Measurements from ENCODE around the gene CD47.
A peak's percentile ranks its signal among the peaks of the same experiment; 100 is the strongest.

CD47 gene

DNA sequence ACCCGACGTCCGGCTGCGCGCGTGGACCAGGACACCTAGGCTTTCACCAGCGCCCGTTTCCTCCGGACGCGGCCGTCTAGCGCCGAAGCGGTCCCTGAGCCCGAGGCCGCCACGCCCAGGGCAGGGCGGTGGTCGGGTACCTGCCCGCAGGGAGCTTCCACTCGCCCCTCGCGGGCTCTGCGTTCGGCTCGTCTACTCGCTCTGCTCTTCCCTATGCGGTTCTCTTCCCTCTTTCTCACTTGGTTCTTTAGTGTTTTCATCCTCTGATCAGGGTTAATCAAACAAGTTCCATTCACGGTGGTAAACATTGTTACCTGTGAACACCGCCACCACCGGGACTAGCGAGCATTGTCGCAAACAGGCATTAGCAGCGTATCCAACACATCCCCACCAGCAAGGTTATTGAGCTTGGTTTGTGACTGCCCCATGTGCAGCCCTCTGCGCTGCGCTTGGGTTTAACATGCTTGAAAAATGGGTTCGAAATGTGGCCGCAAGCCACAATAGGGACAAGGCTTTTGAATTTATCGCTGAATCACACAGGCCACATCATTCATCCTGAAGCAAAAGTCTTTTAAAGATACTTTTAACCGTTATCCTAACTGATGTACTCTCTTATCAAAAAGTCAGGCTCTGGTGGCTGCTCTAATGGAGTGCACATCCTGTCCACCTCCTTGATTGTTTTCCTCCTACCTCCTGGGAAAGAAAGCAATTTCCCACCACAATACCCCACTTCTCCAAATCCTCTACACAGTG is 843 bp upstream of the CD47 start:
- FAIRE-seq, result no peak
- DNase-seq (ENCODE audit: low spot score), result no peak

DNA sequence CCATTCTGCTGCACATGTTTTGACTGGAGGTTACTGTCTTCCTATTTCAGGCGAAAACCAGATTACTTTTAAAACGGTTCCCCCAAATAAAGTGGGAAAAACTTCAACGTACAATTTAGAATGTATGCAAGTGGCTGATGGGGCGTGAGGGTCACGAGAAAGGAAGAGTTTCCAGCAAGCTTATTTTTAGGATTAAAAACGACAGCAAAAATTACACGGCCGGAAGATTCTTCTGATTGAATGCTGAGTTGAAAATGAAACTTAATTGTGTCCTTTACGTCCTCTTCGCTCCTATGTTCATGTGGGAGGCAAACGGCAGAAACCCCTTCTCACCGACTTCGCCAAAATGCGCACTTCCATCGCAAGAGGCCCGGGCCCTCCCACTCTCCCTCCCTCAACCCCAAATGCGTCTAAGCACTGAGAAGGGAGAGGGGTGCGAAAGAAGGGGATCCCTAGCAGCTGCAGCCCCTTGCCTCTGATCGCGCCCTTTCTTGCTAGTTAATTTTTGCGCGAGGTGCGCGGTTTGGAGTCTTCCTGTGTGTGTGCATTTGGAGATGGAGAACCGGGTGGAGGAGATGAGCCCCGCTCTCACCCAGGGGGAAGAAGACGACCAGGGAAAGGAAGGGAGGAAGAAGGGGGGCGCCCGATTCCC is 656 bp downstream of the CD47 start:
- FAIRE-seq, result no peak

DNA sequence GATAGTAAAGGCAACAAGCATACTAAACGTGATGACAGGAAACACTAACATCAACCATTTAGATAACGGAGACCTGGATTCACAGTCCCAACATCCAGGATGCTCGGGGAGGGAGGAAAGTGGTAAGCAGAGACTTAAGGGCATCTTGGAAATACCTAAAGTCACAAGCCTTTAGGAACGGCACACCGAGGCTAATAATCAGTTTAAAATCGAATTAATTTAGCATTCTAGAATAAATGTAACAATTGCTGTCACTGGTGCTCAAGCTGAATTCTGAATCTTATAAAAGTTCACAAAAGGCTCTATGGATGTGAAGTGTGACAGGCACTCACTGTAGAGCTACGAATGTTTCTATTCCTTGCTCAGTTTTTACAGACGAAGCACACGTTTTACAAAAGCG is 1.3 kb downstream of the CD47 start:
- DNase-seq (ENCODE audit: low spot score) (no peak), FAIRE-seq (no peak)

More for the DNA sequence above, 656 bp downstream of the CD47 start:
- no peak for DNase-seq (ENCODE audit: low spot score)

DNA sequence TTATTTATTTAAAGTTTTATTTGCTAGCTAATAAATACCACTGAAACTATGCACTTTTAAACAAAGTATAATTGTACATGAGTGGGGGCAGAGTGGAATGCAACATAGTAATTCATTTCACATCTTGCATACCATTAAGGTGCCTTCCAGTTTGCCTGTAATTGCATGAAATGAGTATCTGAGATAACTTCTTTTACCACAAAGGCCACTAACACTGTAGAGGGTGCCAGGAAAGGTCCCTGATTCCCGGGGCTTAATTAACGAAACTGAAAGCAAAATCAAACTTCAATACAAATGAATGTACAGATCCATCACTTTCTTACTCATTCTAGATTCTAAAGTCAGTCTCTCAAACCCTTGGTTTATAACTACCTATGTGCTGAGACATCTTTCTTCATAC is 2.1 kb downstream of the CD47 start:
- FAIRE-seq, result no peak
- DNase-seq (ENCODE audit: low spot score), result no peak

DNA sequence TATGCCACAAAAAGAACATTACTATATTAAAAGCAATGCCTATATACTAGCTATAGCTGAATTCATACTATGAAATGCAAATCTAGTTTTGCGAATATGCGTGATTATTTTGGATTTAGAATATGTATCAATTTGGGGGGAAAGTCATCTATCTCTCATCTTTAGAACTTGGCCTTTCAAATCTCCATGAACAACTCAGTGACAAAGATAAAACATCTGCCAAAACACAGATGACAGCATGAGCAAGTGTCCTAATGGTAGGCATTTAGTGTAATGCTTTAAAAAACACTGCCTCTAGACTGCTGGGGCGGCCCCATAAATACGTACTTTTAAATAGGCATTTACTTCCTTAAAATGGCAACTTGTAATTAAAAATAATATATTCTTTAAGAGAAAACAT is 2.7 kb downstream of the CD47 start:
- no peak for DNase-seq (ENCODE audit: low spot score)

DNA sequence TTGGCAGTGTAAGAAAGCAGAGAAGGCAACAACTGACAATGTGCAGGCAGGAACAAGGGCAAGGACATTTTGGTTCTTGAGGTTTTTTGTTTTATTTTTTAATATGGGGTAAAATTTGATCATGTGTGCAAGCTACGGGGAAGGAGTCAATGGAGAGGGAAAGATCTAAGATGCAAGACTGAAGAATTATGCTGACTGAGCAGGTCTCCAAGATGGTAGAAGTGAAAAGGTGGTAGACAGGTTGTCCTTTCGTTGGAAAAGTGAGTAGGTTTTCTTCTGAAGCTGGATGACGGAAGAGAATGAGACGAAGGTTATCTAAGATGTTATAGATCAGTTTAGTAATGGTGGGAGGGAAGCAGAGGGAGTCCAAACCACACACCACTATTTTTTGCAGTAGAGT is 4.2 kb downstream of the CD47 start:
- DNase-seq (ENCODE audit: low spot score) (no peak), FAIRE-seq (no peak)

More for the DNA sequence above, 2.7 kb downstream of the CD47 start:
- FAIRE-seq, result no peak

DNA sequence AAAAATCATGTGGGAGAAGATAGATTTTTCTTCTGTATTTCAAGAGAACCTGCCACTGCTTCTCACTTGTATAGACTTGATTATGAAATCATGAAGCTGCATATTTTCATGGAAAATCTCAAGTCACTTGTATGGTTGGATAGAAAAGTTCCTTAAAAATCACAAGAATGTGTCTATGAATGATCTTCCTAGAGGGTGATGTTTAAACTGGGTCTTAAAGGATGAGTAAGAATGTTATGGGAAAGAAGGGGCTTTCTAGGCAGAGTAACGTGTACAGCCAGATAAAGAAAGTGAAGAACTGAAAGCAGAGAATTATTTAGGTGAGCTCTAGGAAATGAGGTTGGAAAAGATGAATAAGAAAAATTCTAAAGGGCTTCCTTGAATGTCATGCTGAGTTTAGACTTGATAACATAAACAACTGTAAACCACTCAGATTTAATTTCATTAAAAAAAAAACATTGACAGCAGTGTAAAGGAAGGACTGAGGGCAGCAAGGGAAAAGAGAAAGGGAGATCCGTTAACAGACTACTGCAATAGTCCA is 5.0 kb downstream of the CD47 start:
- FAIRE-seq (no peak), DNase-seq (ENCODE audit: low spot score) (no peak)

DNA sequence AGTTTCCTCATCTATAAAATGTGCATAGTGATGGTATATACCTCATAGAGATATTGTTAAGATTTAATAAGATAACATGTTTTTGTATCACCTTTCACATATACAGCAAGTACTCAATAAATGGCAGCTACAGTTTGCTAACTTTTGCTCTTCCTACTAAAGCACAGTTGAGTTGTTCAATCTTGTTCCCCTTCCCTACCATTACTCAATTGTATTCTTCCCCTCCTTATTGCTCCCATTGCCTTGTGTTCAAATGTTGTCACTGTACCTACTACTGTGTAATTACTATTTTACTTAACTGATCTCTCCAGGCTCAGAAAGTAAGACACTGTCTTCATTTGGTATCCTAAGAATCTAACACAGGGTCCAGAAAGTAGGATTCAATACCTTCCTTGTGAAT is 5.5 kb downstream of the CD47 start:
- no peak for FAIRE-seq
- DNase-seq (ENCODE audit: low spot score), result no peak

DNA sequence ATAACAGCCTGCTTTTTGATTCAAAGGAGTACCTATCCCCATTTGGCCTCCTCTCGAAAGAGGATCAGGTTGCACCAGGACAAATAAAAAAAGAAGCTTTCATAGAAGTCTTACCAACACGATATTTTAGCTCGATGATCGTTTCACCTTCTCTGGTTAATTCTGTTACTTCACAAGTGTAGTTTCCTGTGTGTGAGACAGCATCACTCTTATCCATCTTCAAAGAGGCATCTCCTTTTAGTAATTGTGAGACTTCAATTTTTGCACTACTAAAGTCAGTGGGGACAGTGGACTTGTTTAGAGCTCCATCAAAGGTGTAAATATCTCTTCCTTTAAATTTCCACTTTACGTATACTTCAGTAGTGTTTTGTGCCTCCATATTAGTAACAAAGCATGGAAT is 11.0 kb downstream of the CD47 start:
- FAIRE-seq (no peak), DNase-seq (ENCODE audit: low spot score) (no peak)

DNA sequence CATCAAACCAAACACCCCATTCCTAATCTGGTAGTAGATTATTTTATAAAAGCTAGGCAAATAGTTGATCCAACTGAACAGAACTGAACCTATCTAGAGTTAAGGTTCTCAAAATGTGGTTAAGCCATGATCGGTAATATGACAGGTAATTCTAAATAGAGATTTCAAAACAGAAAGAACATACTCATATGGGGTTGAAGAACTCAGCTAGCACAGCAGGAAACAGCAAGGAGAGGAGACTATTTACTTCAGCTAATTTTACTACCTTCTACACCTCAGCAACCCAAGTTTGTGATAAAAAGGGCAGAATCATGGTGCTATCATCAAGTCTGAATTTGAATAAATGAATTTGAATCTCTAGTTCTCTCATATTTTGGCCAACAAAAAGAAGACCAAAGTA is 11.8 kb downstream of the CD47 start:
- no peak for DNase-seq (ENCODE audit: low spot score)
- no peak for FAIRE-seq

DNA sequence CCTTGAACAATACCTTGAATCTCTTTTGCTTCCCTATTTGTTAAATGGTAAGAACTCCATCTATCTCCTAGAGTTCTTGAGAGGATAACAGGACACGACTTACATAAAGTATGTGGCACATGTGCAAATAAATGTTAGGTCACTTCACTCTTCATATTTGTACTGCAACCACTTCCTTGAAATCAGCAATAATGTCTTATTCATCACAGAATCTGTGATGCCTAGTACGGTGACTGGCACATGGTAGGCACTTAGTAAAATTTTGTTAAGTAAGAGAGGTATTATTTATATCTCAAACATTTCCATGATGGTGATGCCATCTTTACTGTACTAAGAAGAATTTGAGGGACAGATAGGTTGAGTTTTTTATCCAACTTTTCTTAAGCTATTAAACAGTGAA is 14.3 kb downstream of the CD47 start:
- no peak for DNase-seq (ENCODE audit: low spot score)
- FAIRE-seq, result no peak

DNA sequence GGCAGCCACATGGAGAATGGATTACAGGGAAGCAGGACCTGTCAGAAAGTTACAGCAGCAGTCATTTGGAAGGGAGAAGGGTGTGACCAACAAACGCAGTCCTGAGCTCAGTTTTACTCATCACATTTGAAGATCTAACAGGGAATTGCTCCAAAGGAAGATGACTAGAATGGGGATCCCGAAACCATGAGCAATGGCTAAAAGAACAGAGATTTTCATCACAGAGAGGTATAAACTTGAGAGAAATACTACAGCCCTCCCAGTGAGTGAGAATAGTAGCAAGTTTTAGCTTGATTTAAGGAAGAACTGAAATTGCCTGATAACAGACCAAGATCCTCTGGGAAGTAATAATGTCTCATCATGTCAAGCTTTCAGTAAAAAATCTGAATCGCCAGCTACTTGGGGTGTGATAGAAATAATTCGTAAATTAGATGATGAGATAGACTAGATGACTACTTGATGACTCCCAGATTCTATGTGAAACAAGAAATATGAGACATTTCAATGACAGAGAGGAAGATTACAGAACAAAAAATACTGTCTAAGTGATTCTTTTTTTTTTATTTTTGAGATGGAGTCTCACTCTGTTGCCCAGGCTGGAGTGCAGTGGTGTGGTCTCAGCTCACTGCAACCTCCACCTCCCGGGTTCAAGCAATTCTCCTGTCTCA is 16.9 kb downstream of the CD47 start:
- no peak for DNase-seq (ENCODE audit: low spot score)
- no peak for FAIRE-seq

DNA sequence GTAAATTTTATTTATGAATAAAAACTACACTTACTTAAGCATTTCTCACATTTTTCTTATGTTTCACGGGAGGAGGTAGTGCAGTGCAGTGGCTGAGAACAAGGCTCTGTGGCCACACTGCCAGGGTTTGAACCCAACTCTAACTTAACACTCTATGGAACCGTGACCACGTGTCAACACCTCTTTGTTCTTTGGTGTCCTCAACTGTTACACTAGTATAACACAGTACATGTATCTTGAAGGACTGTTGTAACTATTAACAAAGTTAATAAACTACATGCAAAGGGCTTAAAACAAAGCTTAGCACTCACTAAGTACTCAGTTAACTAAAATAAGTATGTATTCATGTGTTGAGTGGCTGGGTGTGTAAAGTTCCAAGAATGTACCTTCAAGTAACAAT is 19.5 kb downstream of the CD47 start:
- DNase-seq (ENCODE audit: low spot score) (no peak), FAIRE-seq (peak; percentile 20)

DNA sequence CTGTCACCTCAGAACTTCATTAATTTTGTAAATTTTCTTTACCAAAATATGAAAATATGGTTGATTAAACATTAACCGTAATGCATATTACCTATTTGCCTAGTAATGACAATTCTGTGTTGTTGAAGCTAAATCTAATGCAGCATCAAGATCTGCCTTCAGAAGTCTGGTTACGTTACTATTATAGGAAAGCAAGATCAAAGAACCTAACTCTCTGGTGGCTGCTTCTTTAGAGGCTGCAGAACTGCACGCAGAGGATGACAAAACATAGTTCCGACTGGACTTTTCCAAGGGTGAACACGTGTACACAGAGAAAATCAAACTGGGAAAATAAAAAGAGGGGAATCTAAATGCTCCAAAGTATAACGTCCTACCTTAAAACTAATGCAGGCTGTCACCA is 20.5 kb downstream of the CD47 start:
- FAIRE-seq (no peak), DNase-seq (ENCODE audit: low spot score) (no peak)

DNA sequence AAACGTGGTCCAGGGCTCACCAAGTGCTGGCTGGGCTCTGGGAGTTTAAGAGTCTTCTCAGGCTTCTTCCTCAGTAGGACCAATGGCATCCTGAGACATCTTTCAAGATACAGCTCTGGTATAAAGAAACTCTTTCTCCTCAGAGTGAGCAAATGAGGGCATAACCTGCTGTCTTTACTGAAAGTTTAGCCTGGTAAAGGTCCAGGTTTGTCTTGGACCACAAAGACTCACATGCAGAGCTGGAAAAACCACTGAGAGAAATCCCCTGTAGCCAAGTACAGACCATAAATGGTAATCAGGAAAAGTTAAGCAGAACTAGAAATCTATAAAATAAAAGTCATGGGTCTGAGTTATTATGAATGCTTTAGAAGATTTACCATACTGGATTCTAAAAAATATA is 23.1 kb downstream of the CD47 start:
- FAIRE-seq (no peak), DNase-seq (ENCODE audit: low spot score) (no peak)

DNA sequence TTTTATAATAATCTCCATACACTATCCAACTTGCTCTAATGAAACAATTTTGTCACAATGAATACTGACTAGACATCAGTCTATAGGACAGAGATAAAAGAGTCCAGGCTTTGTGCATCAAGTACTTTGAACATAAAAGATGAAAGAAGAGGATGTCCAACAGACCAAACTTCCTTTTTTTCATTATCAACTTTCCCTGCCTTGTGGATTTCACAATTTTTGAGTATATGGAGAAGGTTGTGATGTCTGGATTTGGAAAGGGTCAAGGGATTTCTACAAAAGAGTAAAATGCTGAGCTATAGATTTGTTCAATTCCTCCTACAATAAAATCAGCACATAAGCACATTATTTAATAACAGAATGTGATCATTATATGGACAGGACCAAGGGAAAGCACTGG is 25.7 kb downstream of the CD47 start:
- FAIRE-seq, result no peak
- DNase-seq (ENCODE audit: low spot score), result no peak

DNA sequence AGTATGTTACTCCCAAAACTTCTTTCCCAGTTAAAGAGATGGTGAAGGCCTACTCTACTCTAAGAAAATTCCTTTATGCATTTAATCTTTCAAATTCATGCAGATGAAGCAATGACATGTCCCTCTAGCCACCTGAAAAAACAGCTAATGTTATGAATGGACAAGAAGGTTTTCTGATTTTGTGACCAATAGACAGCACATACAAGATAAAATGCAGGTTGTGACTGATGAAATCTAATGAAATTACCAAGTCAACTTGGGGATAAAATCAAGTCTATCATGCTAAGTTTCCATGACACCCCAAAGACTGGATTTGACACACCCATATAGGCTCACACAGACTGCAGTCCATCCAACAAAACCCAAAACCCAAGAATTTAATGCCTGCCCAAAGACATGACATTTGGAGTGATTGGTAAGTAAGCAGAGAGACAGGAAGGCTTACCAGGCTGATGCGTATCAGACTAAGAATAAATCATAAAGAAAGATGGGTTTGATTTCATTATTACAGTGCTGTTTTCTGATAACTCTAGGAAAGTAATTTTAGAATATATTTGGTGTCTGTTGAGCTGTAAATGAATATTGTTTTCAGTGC is 26.4 kb downstream of the CD47 start:
- DNase-seq (ENCODE audit: low spot score) (no peak), FAIRE-seq (peak; percentile 42)

DNA sequence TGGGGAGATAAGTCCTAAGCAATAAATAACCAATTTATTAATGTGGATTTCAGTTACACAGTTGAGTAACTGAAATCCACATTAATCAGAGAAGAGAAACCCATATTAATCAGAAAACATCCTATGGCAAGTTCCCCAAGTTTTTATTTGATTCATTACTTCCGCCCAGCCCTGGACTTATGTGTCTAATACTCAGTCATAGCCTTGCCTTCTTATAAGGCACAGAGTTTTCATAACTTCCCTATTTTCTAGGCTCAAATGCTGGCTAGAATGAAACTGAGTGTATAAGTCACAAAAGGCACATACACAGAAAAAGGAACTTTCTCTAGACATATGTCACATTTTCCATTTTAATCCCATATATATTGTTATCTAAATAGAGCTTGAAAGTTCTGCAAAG is 28.8 kb downstream of the CD47 start:
- DNase-seq (ENCODE audit: low spot score) (no peak), FAIRE-seq (no peak)

DNA sequence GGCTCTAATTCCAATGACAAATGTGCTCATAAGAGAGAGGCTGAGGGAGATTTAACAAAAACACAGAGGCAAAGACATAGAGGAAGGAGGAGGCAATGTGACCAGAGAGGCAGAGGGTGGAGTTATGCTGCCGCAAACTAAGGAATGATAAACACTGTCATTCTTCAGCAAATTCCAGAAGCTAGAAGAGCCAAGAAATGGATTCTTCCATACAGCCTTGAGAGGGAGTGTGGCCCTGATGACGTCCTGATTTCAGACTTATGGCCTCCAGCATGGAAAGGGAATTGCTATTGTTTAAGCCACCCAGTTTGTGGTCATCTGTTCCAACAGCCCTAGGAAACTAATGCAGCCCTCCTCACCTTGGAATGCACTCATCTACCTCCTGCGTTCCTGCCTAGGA is 30.5 kb downstream of the CD47 start:
- peak; percentile 13 for FAIRE-seq
- no peak for DNase-seq (ENCODE audit: low spot score)

DNA sequence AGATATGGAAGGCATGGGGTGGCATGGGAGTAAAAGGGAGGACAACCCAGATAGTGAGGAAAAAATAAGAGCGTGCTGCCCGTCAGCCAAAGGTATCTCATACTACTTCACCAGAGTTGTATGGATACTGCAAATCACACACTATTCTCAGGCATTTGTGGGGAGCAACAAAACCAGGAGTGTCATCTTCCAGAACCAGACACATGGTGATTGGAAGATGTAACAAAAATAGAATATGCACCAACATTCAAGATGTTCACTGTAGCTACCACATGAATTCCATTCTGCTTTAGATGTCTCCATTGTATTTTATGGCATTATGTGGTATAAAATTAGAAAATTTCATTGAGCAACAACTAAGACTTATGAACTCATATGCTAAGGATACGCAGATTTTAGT is 34.9 kb downstream of the CD47 start:
- FAIRE-seq (no peak), DNase-seq (ENCODE audit: low spot score) (no peak)

DNA sequence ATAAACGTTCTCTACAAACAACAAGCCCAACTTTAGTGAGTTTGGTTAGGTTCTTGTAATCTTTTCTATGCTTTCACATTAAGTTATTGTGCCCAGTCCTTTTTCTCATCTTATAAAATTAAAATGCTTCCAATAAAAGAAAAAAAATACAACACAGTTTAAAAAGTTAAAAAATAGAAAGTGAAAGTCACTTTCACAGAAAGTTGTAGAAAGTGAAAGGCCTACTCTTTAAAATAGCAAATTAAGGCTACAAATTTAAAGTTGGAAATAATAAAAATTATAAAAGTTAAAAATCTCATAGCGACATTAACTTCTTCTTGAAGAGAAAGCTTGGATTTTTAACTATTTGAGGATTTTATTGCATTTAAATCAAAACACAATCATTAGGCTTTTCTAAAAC is 35.9 kb downstream of the CD47 start:
- no peak for DNase-seq (ENCODE audit: low spot score)
- FAIRE-seq, result no peak

DNA sequence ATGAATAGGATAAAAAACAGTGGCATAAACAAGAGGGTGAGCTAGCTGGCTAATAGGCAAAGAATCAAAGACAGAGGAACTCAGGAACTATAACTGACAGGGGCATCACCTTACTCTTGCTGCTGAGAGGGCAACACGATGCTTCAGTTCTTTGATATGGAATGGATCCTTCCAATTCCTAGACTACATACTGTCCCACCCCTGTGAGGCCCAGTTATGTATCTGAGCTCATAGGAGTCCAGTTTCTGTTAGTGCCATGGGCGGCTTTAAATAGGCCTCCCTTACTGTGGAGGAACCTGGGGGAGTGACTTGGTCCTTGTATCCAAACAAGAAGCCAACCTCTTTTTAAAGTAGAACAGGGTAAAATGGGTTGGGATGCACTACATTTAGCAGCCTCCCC is 37.3 kb downstream of the CD47 start:
- FAIRE-seq (no peak), DNase-seq (ENCODE audit: low spot score) (no peak)

Data from urothelium cell line (cell line).